Measurements from ENCODE around the gene ZG16. TPM values are rescaled to one million over a fixed set of nuclear protein-coding genes. Genes with fewer than 3 reads are reported as not detected.

Gene ZG16
- total and polyA plus RNA-seq, 9 of the 15 experiments (the other 6 are each of a cell fraction or from before 2014, with no cell fraction given): 0.04 TPM; not detected in 8

- TF ChIP-seq CREB3L1 (IDR thresholded peaks at IDR 0.05; ENCODE audit: borderline replicate concordance, low read depth) (peak; percentile 59), NFIX (CRISPR knock-in tag; IDR thresholded peaks at IDR 0.05; ENCODE audit: low read depth) (no peak), CCNT2 (IDR thresholded peaks at IDR 0.05; ENCODE audit: borderline replicate concordance, extremely low read depth, insufficient read length, low read depth, low read length) (peak; percentile 77), HLTF (IDR thresholded peaks at IDR 0.05) (peak; percentile 20; the same call in 1 of the 2 replicates)
Measured at GRCh38 chr16:29790183-29790948, 12.3 kb downstream of the ZG16 start, which contains the start of gene KIF22 (continued).

- intact Hi-C loops (cut with micrococcal nuclease): loop anchor here (1.0 kb wide), 1 partner anchor 14 kb away; no protein-coding TSS in a partner anchor
- H2AFZ ChIP-seq (ENCODE audit: low read depth, low read length): peak overlapping the region; percentile 87
- 0% methylated on average over 20 of the region's 31 CpGs for WGBS (ENCODE audit: insufficient coverage, low coverage, missing lambda C conversion rate)
- TF ChIP-seq BRCA1 (IDR thresholded peaks at IDR 0.05) (no peak), BRCA1 (CRISPR knock-in tag; IDR thresholded peaks at IDR 0.05) (0 out of 2 replicates have a peak, but pooled peaks have one; percentile 72), SIN3A (IDR thresholded peaks at IDR 0.05; ENCODE audit: borderline replicate concordance in 2 of 2, control insufficient read depth in 1 of 2, low read depth in 2 of 2, low read length in 2 of 2) (0 out of 4 replicates have a peak, but pooled peaks of 1 of the 2 experiments have one; percentile 13), ZFP91 (CRISPR knock-in tag; IDR thresholded peaks at IDR 0.05) (no peak; the same call in 1 of the 2 replicates), CBFB (CRISPR knock-in tag; IDR thresholded peaks at IDR 0.05) (no peak), CSDE1 (IDR thresholded peaks at IDR 0.05) (0 out of 4 replicates have a peak, but pooled peaks of 1 of the 2 experiments have one; percentile 13), HMBOX1 (IDR thresholded peaks at IDR 0.05) (peak; percentile 50; the same call in 1 of the 2 replicates)
Measured at GRCh38 chr16:29790949-29791844, 13.1 kb downstream of the ZG16 start.

More at GRCh38 chr16:29790949-29791844, 13.1 kb downstream of the ZG16 start:
- H3K4me3 ChIP-seq: peak overlapping the region; percentile 89
- peak overlapping the region; percentile 90 to 96 for H3K9ac ChIP-seq (ENCODE audit: insufficient read depth in 1 of 2, low read depth in 2 of 2, low read length in 2 of 2)
- ChIA-PET CTCF (ENCODE audit: low intra/inter-chr PET ratio) (interaction anchor here (1.2 kb wide), 1 partner anchor 62 kb away, joined by 3 read pairs; no protein-coding TSS in a partner anchor), POLR2A (interaction anchor here (0.6 to 7.1 kb wide), 9 partner anchors 11 to 182 kb away, joined by 3 to 114 read pairs (median 4); partner anchors contain the start of genes MAZ, TAOK2 and ZG16)
- H4K20me1 ChIP-seq (replicated peaks; ENCODE audit: control insufficient read depth, insufficient read depth, low read length): peaks cover 10% of the 10 kb centered on the region; the same call in 1 of the 2 replicates
- H3K4me1 ChIP-seq (replicated peaks in 1 of 2; ENCODE audit: control insufficient read depth in 2 of 2, insufficient read depth in 2 of 2, low read length in 2 of 2): peaks cover 14 to 17% of the 10 kb centered on the region in 2 experiments
- in situ Hi-C loops (cut with MboI): no loop called here
- H3K9me3 ChIP-seq (replicated peaks; ENCODE audit: control insufficient read depth, insufficient read depth, low read depth, low read length): no peaks in the 10 kb centered on the region
- no peaks in the 10 kb centered on the region for H3K9me1 ChIP-seq (ENCODE audit: control insufficient read depth, insufficient read depth, low read length)
- FAIRE-seq: no peak
- BruUV-seq (replicated peaks): TSS peak; percentile 64
- peaks cover 65% of the 10 kb centered on the region for H3K79me2 ChIP-seq (ENCODE audit: control insufficient read depth, insufficient read depth, low read length)
- peak overlapping the region; percentile 83 for H3K27ac ChIP-seq (ENCODE audit: extremely low read depth, low read depth, low read length)
- peak in 1 of 4 experiments; percentile 30 for DNase-seq (ENCODE audit: extremely low read depth in 1 of 4, low spot score in 3 of 4)
- ATAC-seq: peak; percentile 43
- peak overlapping the region; percentile 93 for H3K4me2 ChIP-seq (ENCODE audit: insufficient read depth, low read length)
- no peaks in the 10 kb centered on the region for H3K27me3 ChIP-seq (ENCODE audit: control insufficient read depth in 2 of 2, insufficient read depth in 2 of 2, low read length in 2 of 2)
- peaks cover 44% of the 10 kb centered on the region for H3K36me3 ChIP-seq (ENCODE audit: control insufficient read depth, insufficient read depth, low read length)
